GM12801 (cell line): ENCODE data around the gene BROX.

Experiments
- CTCF ChIP-seq: IDR thresholded peaks from one replicate; pipeline ENCODE4 v1.5.1; 2011; ENCODE audit warnings: control low read depth; ENCODE audit not compliant: insufficient read length; ENCODE audit errors: extremely low read depth

BROX gene

GRCh38 chr1:222736470-222736869 is 24.1 kb downstream of the BROX start:
- TF ChIP-seq CTCF: no peak

- no peak for TF ChIP-seq CTCF
Measured at GRCh38 chr1:222736972-222737371, 24.6 kb downstream of the BROX start, which contains the start of gene FAM177B. Gene FAM177B (plus strand): TSS chr1:222737202. CDS start chr1:222746546, 9,344 bp downstream.

- TF ChIP-seq CTCF: no peak
Measured at GRCh38 chr1:222739465-222739864, 27.1 kb downstream of the BROX start.

- TF ChIP-seq CTCF: no peak
Measured at GRCh38 chr1:222739929-222740328, 27.6 kb downstream of the BROX start.

- no peak for TF ChIP-seq CTCF
Measured at GRCh38 chr1:222749927-222750326, 37.6 kb downstream of the BROX start.

GRCh38 chr1:222750651-222751050 is 38.3 kb downstream of the BROX start:
- no peak for TF ChIP-seq CTCF

- no peak for TF ChIP-seq CTCF
Measured at GRCh38 chr1:222751255-222751654, 38.9 kb downstream of the BROX start.
